Measurements from ENCODE around the gene GP5.

The GP5 gene

GRCh38 chr3:194399166-194399565 is at the start of gene GP5:
Gene GP5 (minus strand): TSS chr3:194399266. CDS start chr3:194398282, 984 bp downstream.
- no peak for DNase-seq

GRCh38 chr3:194447657-194448056 is 48.6 kb upstream of the GP5 start:
- no peak for DNase-seq

- DNase-seq, result no peak
These were observed 48.1 kb upstream of the GP5 start for GRCh38 chr3:194447161-194447560.

DNA sequence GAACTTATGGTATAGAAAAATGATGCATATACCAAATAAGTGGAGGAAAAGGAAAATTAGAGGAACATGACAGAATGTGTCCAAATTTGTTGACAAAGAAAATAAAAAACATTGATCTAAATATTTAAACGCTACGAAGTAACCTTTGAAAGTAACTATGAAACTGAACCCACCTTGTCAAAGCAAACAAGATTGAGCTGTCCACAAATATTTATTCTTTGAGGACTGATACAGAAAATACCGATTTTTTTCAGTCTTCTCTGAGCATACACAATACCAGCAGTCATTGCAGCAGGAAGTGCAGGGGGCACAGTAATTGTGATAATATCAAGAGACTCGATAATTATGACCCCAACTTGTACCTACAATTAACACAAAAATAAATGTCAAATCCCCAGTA is 47.7 kb upstream of the GP5 start:
- no peak for DNase-seq

- no peak for DNase-seq
These were observed 47.1 kb upstream of the GP5 start for GRCh38 chr3:194446172-194446571.

DNA sequence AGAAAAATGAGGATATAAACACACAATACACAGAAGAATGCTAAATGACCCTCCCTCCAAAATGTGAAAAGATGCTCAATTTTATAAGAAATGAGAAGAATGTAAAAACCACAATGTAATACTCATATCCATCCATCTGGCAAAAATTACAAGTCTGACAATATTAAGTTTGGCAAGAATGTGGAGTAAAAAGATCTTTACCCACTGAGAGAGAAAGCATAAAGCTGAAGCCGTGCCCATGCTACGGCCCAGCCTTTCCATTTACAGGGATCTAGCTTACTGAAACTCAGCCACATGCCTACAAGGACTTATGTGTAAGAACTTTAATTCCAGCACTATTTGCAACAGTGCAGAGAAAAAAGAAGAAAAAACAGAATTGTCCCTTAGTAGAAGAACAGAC is 44.8 kb upstream of the GP5 start:
- no peak for DNase-seq

DNA sequence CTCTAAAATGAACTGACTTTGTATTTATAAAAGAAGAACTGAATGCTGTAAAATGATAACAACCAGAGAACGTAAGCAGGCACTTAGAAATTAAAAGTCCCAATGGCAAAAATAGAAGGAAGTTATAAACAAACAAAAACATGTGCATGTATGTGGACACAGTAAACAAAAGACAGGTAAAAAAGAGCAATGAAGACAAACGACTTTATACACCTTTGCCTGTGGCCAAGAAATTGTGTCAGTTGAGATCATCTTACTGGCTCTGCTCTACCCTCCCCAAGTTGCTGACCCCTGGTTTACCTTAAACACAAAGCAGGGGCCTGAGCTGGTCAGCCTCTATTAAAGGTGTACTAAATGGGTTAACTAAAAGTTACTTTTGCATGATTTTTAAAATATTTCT is 41.7 kb upstream of the GP5 start:
- DNase-seq, result no peak

DNA sequence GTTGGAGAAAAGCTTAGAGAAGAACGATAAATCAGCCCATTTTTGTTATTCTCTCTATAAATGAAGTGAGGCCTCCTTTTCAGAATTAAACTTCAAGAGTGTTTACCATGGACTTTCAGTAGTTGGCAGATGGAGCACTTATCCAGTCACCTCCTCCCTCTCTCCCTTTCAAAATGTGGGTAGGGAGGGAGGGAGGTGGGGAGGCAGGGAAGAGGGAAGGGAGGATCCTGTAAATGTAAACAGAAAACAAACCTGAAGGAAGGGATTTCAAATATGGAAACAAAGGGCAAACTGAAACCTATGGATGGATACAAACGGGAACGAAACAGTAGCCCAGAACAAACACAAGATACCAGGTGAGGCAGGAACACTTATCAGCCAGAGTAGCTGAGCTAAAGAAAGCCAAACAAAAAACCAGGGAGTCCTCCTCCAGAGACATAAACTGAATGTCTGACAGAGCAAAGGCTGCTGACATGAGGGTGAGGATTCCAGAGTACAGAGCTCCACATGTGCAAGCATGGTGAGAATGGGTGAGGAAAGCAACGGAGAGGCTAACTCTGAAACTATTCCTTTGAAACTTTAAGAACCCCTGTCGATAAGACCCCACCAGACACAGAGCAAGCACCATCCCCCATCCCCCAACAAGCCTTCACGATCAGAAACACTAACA is 41.0 kb upstream of the GP5 start:
- no peak for DNase-seq

DNA sequence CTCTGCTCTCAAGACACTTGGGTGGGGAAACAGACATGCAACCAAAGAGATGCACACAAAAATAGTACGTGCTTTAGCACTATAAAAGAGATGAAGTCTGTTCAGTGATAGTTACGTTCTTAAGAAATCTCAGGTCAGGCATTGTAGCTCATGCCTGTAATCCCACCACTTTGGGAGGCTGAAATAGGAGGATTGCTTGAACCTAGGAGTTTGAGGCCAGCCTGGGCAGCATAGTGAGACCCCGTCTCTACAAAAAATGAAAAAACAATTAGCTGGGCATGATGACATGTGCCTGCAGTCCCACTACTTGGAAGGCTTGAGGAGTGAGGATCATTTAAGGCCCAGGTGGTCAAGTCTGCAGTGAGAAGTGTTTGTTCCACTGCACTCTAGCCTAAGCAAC is 35.4 kb upstream of the GP5 start:
- DNase-seq, result no peak

- DNase-seq, result no peak
These were observed 32.5 kb upstream of the GP5 start for GRCh38 chr3:194431554-194431953.

- no peak for DNase-seq
These were observed 26.3 kb upstream of the GP5 start for GRCh38 chr3:194425399-194425798.

DNA sequence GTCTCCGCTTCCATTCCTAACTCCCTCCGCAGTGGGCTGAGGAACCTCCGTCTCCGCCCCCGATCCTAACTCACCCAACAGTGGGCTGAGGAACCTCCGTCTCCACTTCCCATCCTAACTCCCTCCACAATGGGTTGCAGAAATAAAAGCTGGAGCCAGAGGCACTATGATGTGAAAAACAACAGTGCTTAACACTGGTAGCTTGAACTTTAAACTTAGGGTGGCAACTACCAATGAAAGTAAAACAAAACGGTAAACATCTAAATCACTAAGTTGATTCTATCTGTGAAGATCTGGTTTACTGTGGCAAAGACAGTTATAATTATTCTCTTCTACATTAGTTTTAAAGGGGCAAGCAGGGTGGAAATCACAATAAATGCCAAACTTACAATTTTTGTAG is 25.9 kb upstream of the GP5 start:
- DNase-seq, result no peak

- no peak for DNase-seq
These were observed 25.3 kb upstream of the GP5 start for GRCh38 chr3:194424373-194424772.

DNA sequence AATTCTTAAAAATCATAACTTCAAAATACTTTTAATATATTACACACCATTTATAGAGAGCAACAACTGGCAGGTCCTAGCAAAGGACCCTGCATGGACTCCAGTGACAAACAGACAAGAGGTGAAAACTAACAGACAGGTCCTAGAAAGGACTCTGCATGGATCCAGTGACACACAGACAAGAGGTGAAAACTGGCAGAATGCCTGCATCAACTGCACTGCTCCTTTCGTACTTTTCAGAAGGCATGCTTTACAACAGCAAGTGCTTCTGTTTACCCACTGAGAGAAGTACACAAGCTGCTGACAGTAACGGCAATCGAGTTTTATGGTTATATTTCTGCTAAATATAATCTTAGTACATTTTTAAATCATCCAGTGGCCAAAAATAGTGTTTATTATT is 24.3 kb upstream of the GP5 start:
- no peak for DNase-seq

GRCh38 chr3:194422188-194422587 is 23.1 kb upstream of the GP5 start:
- DNase-seq, result no peak

GRCh38 chr3:194418671-194419070 is 19.6 kb upstream of the GP5 start:
- DNase-seq, result no peak

DNA sequence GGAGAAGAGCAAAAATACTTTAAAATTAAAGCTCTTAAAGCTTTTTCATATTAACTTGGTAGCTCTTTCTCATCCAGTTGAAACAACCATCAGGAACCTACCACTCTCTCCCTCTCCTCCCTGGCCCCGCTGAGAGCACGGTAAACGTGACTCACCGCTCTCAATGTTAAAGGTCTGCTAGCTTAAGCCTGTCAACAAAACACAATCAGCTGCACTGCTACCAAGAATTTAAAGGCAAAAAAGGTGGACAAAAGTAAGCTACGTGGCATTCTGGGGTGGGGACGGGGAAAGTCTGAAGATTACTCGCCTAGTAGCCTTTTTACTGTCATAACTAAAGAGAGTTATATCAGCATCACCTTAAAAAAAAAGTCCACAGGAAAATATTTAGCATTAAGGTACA is 8.4 kb upstream of the GP5 start:
- no peak for DNase-seq

DNA sequence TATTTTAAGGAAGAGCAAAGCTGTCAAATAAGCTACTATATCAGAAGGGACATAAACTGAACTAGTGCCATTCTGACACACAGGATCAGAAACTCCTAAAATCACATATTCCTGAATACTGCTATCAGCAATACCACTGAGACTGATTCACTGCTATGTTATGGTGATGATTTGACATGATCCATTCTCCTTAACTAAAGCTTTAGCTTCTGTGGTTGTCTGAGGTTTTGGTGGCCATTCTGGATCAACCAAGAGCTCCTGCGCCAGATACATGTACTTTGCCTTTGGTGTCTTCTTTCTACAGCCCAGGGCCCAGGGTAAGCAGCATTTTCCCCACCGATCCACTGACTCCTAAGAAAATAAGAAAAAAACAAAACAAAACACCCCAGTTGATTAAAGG is 6.7 kb upstream of the GP5 start:
- DNase-seq, result no peak

DNA sequence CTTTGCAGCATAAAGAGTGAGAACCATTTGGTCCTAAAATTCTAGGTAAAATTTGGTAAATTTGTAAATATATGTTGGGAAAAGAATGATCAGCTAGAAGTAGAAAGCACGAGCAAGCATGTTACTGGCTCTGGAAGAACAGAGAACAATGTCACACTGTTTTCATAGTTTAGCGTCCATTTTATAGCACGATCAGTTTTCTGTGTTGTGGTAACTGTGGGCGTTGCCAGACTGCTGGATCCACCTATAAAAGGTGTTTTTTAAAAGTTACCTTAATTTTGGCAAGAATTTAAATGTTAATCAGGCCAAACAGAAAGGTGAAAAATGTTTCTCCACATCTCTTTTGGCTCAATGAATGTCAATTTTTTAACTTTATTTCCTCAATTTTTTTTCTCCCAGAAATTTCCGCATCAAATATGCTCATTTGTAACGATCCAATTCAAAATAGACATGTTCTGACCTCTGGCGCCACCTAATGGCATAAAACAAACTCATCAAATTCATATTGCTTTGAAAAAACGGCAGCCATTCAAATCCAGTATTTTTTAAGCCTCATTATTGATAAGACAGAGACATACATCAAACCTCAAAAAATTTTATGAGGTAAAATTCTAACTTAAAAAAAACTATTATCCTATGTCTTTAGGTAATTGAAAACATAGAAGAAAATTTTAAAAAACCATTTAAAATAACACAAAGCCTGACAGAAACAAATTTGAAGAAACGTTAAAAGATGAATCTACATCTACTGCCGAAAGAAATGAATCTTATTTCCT is 5.5 kb upstream of the GP5 start:
- DNase-seq, result peak; percentile 8 to 76

DNA sequence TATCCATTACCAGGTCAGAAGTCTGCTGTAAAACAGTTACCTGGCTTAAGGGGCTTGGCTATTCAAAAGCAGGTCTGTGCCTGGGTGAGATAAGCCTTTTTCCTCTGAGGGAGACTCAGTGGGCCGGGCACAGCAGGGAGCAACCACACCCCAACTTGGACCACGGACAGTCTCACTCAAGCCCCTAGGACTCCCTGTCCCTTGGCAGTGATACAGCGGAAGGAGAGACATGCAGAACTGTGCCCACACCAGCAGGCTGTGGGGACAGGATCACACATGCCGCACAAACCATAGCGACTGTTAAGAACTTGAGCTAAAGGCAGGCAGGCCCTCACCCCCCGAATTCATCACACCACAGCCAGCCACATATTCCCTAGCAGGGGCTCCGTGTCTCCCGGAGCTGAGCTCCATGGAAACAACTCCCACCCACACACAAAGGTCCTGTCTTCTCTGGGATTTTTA is 2.8 kb upstream of the GP5 start:
- no peak for DNase-seq

GRCh38 chr3:194401346-194401745 is 2.3 kb upstream of the GP5 start:
- no peak for DNase-seq

DNA sequence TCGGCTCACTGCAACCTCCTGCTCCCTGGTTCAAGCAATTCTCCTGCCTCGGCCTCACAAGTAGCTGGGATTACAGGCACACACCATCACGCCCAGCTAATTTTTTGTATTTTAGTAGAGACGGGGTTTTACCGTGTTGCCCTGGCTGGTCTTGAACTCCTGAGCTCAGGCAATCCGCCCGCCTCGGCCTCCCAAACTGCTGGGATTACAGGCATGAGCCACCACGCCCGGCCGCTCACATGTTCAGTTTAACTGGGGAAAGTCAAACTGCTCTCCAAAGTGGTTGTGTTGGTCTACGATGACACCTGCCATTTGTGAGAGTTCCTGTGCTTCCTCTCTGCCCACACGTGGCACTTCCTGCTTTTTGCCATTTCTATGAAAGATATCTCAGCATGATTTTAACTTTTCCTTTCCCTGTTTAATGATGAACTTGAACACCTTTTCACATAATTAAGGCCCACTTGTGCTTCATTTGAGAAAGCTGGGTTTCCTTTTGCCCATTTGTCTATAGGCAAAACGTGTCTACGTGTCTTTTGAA is 877 bp upstream of the GP5 start:
- DNase-seq, result no peak

DNA sequence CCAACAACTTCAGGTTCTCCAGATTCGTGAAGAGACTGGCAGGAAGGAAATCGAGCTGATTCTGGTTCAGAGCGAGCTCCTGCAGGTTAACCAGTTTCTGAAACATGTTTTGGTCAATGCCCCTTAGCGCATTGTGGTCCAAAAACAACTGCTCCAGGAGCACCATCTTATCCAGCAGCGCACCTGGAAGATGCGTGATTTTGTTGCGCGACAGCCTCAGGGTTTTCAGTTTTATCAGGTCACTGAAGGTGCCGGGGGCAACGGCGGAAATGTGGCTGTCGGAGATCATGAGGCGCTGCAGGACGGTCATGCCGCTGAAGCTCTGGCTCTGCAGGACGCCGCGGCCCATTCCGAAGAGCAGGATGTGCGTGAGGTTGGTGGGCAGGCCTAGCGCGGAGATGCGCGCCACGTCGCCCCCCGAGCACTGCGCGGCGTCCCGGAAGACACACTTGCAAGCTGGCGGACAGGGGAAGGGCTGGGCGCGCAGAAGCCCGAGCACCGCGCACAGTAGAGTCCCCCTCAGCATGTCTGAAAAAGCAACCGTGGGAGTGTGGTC is 1.2 kb downstream of the GP5 start:
- no peak for DNase-seq
